Measurements from ENCODE around the gene VWC2L. TPM values are rescaled to one million over a fixed set of nuclear protein-coding genes. Genes with fewer than 3 reads are reported as not detected.
A peak's percentile ranks its signal among the peaks of the same experiment; 100 is the strongest.

VWC2L gene
- total RNA-seq, 1 experiment from 2014 or later, result not detected

GRCh38 chr2:214410918-214411554 lies at the start of gene VWC2L (continued):
- TF ChIP-seq AR (CRISPR knock-in tag; IDR thresholded peaks at IDR 0.05) (no peak), NFATC4 (CRISPR knock-in tag; IDR thresholded peaks at IDR 0.05) (no peak), FOXK1 (CRISPR knock-in tag; IDR thresholded peaks at IDR 0.05) (0 out of 2 replicates have a peak, but pooled peaks have one; percentile 67), ZBTB21 (CRISPR knock-in tag; IDR thresholded peaks at IDR 0.05; ENCODE audit: borderline replicate concordance) (peak; percentile 76; the same call in 1 of the 2 replicates), MYBL2 (CRISPR knock-in tag; IDR thresholded peaks at IDR 0.05) (peak; percentile 72; the same call in 1 of the 2 replicates), ZNF232 (CRISPR knock-in tag; IDR thresholded peaks at IDR 0.05) (peak; percentile 96; the same call in 1 of the 2 replicates), SMAD4 (CRISPR knock-in tag; IDR thresholded peaks at IDR 0.05) (no peak; the same call in 1 of the 2 replicates), USF2 (CRISPR knock-in tag; IDR thresholded peaks at IDR 0.05) (0 out of 2 replicates have a peak, but pooled peaks have one; percentile 24), FOXP1 (CRISPR knock-in tag; IDR thresholded peaks at IDR 0.05; ENCODE audit: borderline replicate concordance) (peak; percentile 92), ZNF512 (CRISPR knock-in tag; IDR thresholded peaks at IDR 0.05; ENCODE audit: borderline replicate concordance) (no peak), NFE2L1 (CRISPR knock-in tag; IDR thresholded peaks at IDR 0.05) (peak; percentile 84), ZNF416 (CRISPR knock-in tag; IDR thresholded peaks at IDR 0.05) (no peak), ELF4 (CRISPR knock-in tag; IDR thresholded peaks at IDR 0.05; ENCODE audit: low read depth) (0 out of 2 replicates have a peak, but pooled peaks have one; percentile 67), ZNF396 (CRISPR knock-in tag; IDR thresholded peaks at IDR 0.05; ENCODE audit: borderline replicate concordance) (no peak), CREM (CRISPR knock-in tag; IDR thresholded peaks at IDR 0.05) (peak; percentile 78), JUN (CRISPR knock-in tag; IDR thresholded peaks at IDR 0.05) (peak; percentile 68; the same call in 1 of the 2 replicates), SMAD3 (CRISPR knock-in tag; IDR thresholded peaks at IDR 0.05; ENCODE audit: borderline replicate concordance) (peak; percentile 91)
- TF ChIP-seq, protein P1, sequence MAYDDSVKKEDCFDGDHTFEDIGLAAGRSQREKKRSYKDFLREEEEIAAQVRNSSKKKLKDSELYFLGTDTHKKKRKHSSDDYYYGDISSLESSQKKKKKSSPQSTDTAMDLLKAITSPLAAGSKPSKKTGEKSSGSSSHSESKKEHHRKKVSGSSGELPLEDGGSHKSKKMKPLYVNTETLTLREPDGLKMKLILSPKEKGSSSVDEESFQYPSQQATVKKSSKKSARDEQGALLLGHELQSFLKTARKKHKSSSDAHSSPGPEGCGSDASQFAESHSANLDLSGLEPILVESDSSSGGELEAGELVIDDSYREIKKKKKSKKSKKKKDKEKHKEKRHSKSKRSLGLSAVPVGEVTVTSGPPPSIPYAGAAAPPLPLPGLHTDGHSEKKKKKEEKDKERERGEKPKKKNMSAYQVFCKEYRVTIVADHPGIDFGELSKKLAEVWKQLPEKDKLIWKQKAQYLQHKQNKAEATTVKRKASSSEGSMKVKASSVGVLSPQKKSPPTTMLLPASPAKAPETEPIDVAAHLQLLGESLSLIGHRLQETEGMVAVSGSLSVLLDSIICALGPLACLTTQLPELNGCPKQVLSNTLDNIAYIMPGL (CRISPR knock-in tag; IDR thresholded peaks at IDR 0.05), result 0 out of 2 replicates have a peak, but pooled peaks have one; percentile 35
- TF ChIP-seq, protein P2, sequence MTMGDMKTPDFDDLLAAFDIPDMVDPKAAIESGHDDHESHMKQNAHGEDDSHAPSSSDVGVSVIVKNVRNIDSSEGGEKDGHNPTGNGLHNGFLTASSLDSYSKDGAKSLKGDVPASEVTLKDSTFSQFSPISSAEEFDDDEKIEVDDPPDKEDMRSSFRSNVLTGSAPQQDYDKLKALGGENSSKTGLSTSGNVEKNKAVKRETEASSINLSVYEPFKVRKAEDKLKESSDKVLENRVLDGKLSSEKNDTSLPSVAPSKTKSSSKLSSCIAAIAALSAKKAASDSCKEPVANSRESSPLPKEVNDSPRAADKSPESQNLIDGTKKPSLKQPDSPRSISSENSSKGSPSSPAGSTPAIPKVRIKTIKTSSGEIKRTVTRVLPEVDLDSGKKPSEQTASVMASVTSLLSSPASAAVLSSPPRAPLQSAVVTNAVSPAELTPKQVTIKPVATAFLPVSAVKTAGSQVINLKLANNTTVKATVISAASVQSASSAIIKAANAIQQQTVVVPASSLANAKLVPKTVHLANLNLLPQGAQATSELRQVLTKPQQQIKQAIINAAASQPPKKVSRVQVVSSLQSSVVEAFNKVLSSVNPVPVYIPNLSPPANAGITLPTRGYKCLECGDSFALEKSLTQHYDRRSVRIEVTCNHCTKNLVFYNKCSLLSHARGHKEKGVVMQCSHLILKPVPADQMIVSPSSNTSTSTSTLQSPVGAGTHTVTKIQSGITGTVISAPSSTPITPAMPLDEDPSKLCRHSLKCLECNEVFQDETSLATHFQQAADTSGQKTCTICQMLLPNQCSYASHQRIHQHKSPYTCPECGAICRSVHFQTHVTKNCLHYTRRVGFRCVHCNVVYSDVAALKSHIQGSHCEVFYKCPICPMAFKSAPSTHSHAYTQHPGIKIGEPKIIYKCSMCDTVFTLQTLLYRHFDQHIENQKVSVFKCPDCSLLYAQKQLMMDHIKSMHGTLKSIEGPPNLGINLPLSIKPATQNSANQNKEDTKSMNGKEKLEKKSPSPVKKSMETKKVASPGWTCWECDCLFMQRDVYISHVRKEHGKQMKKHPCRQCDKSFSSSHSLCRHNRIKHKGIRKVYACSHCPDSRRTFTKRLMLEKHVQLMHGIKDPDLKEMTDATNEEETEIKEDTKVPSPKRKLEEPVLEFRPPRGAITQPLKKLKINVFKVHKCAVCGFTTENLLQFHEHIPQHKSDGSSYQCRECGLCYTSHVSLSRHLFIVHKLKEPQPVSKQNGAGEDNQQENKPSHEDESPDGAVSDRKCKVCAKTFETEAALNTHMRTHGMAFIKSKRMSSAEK (CRISPR knock-in tag; IDR thresholded peaks at IDR 0.05; ENCODE audit: borderline replicate concordance), result no peak
- TF ChIP-seq, protein P3, sequence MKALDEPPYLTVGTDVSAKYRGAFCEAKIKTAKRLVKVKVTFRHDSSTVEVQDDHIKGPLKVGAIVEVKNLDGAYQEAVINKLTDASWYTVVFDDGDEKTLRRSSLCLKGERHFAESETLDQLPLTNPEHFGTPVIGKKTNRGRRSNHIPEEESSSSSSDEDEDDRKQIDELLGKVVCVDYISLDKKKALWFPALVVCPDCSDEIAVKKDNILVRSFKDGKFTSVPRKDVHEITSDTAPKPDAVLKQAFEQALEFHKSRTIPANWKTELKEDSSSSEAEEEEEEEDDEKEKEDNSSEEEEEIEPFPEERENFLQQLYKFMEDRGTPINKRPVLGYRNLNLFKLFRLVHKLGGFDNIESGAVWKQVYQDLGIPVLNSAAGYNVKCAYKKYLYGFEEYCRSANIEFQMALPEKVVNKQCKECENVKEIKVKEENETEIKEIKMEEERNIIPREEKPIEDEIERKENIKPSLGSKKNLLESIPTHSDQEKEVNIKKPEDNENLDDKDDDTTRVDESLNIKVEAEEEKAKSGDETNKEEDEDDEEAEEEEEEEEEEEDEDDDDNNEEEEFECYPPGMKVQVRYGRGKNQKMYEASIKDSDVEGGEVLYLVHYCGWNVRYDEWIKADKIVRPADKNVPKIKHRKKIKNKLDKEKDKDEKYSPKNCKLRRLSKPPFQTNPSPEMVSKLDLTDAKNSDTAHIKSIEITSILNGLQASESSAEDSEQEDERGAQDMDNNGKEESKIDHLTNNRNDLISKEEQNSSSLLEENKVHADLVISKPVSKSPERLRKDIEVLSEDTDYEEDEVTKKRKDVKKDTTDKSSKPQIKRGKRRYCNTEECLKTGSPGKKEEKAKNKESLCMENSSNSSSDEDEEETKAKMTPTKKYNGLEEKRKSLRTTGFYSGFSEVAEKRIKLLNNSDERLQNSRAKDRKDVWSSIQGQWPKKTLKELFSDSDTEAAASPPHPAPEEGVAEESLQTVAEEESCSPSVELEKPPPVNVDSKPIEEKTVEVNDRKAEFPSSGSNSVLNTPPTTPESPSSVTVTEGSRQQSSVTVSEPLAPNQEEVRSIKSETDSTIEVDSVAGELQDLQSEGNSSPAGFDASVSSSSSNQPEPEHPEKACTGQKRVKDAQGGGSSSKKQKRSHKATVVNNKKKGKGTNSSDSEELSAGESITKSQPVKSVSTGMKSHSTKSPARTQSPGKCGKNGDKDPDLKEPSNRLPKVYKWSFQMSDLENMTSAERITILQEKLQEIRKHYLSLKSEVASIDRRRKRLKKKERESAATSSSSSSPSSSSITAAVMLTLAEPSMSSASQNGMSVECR (CRISPR knock-in tag; IDR thresholded peaks at IDR 0.05; ENCODE audit: borderline replicate concordance), result peak; percentile 84; the same call in 1 of the 2 replicates
- TF ChIP-seq, protein P4, sequence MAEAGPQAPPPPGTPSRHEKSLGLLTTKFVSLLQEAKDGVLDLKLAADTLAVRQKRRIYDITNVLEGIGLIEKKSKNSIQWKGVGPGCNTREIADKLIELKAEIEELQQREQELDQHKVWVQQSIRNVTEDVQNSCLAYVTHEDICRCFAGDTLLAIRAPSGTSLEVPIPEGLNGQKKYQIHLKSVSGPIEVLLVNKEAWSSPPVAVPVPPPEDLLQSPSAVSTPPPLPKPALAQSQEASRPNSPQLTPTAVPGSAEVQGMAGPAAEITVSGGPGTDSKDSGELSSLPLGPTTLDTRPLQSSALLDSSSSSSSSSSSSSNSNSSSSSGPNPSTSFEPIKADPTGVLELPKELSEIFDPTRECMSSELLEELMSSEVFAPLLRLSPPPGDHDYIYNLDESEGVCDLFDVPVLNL (CRISPR knock-in tag; IDR thresholded peaks at IDR 0.05; ENCODE audit: borderline replicate concordance, low read depth), result 0 out of 2 replicates have a peak, but pooled peaks have one; percentile 50
